Hepatocyte (in vitro differentiated cells): ENCODE results near the gene AKR1B15. TPM values are rescaled to one million over a fixed set of nuclear protein-coding genes. Genes with fewer than 3 reads are reported as not detected.

Experiments
- DNase-seq: peaks from one replicate; pipeline ENCODE4 v3.0.0-alpha.2; 2016; ENCODE audit warnings: low spot score
- H2AFZ ChIP-seq: fragments of 200-600 bp; sonication (generic); 2 replicates; pipeline ENCODE4 v1.6.0; 2016; ENCODE audit warnings: antibody characterized with exemption, mild to moderate bottlenecking
- H3K27ac ChIP-seq: fragments of 200-600 bp; sonication (generic); 2 replicates; pipeline ENCODE4 v1.5.1; 2016; ENCODE audit warnings: mild to moderate bottlenecking
- H3K27me3 ChIP-seq: fragments of 200-600 bp; sonication (generic); 2 replicates; pipeline ENCODE4 v1.6.1; 2016
- H3K36me3 ChIP-seq: fragments of 200-600 bp; sonication (generic); replicated peaks from 2 replicates; pipeline ENCODE4 v1.5.1; 2016; ENCODE audit warnings: low read depth; ENCODE audit not compliant: insufficient read depth
- H3K4me1 ChIP-seq: fragments of 200-600 bp; sonication (generic); 2 replicates; pipeline ENCODE4 v1.5.1; 2016; ENCODE audit warnings: mild to moderate bottlenecking, moderate library complexity; ENCODE audit not compliant: insufficient read depth
- H3K4me2 ChIP-seq: fragments of 200-600 bp; sonication (generic); 2 replicates; pipeline ENCODE4 v1.6.0; 2016
- H3K4me3 ChIP-seq: fragments of 200-600 bp; sonication (generic); 2 replicates; pipeline ENCODE4 v1.5.1; 2016; ENCODE audit warnings: mild to moderate bottlenecking
- H3K79me2 ChIP-seq: fragments of 200-600 bp; sonication (generic); 2 replicates; pipeline ENCODE4 v1.6.0; 2017; ENCODE audit warnings: mild to moderate bottlenecking
- H3K9me2 ChIP-seq: fragments of 200-600 bp; sonication (generic); replicated peaks from 2 replicates; pipeline ENCODE4 v1.6.0; 2017; ENCODE audit warnings: mild to moderate bottlenecking; ENCODE audit not compliant: insufficient read depth
- H3K9me3 ChIP-seq: fragments of 200-600 bp; sonication (generic); 2 replicates; pipeline ENCODE4 v1.5.1; 2016; ENCODE audit warnings: low read depth, mild to moderate bottlenecking
- H4K20me1 ChIP-seq: fragments of 200-600 bp; sonication (generic); 2 replicates; pipeline ENCODE4 v1.6.0; 2016; ENCODE audit warnings: mild to moderate bottlenecking; ENCODE audit not compliant: insufficient read depth, poor library complexity, severe bottlenecking
- EZH2 ChIP-seq: fragments of 200-600 bp; sonication (generic); IDR thresholded peaks from 2 replicates; pipeline ENCODE4 v1.6.1; 2016; ENCODE audit warnings: antibody characterized with exemption, mild to moderate bottlenecking, borderline replicate concordance
- EZH2phosphoT487 ChIP-seq: fragments of 200-600 bp; sonication (generic); IDR thresholded peaks from one replicate; pipeline ENCODE4 v1.6.1; 2018; ENCODE audit warnings: antibody characterized with exemption, mild to moderate bottlenecking, low read depth, moderate library complexity; ENCODE audit not compliant: unreplicated experiment, severe bottlenecking
- WGBS: methylation state at CpG from one replicate; pipeline ENCODE4 v1.1.6; 2016; ENCODE audit warnings: low lambda C conversion rate; ENCODE audit errors: missing lambda C conversion rate; 5-methylcytosine and 5-hydroxymethylcytosine counted together
- polyA plus RNA-seq: library from polyadenylated mRNA; unstranded; fragments of >200 nt; fragmentation: Nextera tagmentation; extraction: Ambion mirVana; gene quantifications from 2 replicates; pipeline ENCODE4 v1.2.1, GENCODE V29; 2016
- total RNA-seq: library from RNA; depleted of rRNA; stranded (reverse); fragments of >200 nt; gene quantifications from 2 replicates; pipeline ENCODE4 v1.2.3, GENCODE V29; 2014
- TF ChIP-seq, protein P1 (sequence below): fragments of 200-600 bp; sonication (generic); IDR thresholded peaks from 2 replicates; pipeline ENCODE4 v1.5.1; 2016; ENCODE audit warnings: antibody characterized with exemption, mild to moderate bottlenecking; ENCODE audit not compliant: poor library complexity

AKR1B15 gene
- total and polyA plus RNA-seq, 2 experiments from 2014 or later = 6.3 to 13.7 TPM

DNA sequence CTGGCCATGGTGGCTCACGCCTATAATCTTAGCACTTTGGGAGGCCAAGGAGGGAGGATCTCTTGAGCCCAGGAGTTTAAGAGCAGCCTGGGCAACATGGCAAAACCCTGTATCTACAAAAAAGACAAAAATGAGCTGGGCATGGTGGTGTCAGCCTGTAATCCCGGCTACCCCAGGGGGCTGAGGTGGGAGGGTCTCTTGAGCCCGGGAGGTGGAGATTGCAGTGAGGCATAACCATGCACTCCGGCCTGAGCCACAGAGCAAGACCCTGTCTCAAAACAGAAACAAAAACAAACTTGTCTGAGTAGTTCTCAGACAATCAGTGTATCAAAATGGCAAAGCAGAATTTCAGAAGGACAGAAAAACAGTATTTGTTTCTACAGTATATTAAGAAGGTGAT is 52.5 kb downstream of the AKR1B15 start:
- no peaks in the 10 kb centered on the region for H3K27me3 ChIP-seq
- H3K79me2 ChIP-seq = no peaks in the 10 kb centered on the region
- H3K9me2 ChIP-seq = no peaks in the 10 kb centered on the region
- no peak for DNase-seq
- H3K4me1 ChIP-seq = no peaks in the 10 kb centered on the region
- no peak overlapping the region for H2AFZ ChIP-seq
- H3K36me3 ChIP-seq = no peaks in the 10 kb centered on the region
- TF ChIP-seq EZH2phosphoT487 = no peak
- TF ChIP-seq, protein P1, sequence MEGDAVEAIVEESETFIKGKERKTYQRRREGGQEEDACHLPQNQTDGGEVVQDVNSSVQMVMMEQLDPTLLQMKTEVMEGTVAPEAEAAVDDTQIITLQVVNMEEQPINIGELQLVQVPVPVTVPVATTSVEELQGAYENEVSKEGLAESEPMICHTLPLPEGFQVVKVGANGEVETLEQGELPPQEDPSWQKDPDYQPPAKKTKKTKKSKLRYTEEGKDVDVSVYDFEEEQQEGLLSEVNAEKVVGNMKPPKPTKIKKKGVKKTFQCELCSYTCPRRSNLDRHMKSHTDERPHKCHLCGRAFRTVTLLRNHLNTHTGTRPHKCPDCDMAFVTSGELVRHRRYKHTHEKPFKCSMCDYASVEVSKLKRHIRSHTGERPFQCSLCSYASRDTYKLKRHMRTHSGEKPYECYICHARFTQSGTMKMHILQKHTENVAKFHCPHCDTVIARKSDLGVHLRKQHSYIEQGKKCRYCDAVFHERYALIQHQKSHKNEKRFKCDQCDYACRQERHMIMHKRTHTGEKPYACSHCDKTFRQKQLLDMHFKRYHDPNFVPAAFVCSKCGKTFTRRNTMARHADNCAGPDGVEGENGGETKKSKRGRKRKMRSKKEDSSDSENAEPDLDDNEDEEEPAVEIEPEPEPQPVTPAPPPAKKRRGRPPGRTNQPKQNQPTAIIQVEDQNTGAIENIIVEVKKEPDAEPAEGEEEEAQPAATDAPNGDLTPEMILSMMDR = no peak
- TF ChIP-seq EZH2 = no peak
- no peak overlapping the region for H3K27ac ChIP-seq
- no peak overlapping the region for H3K4me3 ChIP-seq
- no peaks in the 10 kb centered on the region for H3K9me3 ChIP-seq
- WGBS = 76% methylated on average over 4 of the region's 4 CpGs
- no peak overlapping the region for H3K4me2 ChIP-seq
- no peaks in the 10 kb centered on the region for H4K20me1 ChIP-seq

DNA sequence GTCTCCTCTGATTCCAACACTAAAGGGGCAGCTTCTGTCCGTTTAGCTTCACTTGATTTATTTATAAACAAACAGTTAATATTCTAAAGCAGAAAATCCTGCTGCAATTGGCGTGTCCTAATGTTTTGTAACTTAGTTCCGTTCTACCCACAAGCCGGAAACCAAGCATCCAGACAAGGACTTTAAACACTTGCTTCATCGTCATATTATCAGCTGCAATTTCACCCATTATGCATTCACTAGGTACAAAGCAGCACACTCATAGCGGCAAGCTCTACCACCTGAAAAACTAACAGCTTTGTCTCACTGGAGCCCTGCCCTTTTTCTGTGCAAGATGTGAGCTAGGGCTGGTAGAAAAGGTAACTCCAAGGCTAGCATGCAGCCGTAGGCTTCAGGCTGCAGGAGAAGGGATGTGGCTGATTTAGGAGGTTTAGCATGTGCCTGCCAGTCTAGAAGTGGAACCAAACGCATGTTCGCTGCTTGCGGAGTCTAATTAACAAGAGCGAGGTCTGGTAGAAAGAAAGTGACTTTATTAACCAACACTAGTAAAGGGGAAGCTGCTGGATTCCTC is 54.1 kb downstream of the AKR1B15 start:
- no peaks in the 10 kb centered on the region for H3K4me1 ChIP-seq
- peak overlapping the region; percentile 34 for H2AFZ ChIP-seq
- H3K27me3 ChIP-seq = peaks cover 3% of the 10 kb centered on the region
- TF ChIP-seq EZH2phosphoT487 (no peak), EZH2 (no peak)
- TF ChIP-seq, protein P1 = no peak
- no peaks in the 10 kb centered on the region for H3K79me2 ChIP-seq
- no peak overlapping the region for H3K4me3 ChIP-seq
- H3K9me2 ChIP-seq = no peaks in the 10 kb centered on the region
- no peak overlapping the region for H3K27ac ChIP-seq
- DNase-seq = peak; percentile 7
- H3K4me2 ChIP-seq = peak overlapping the region; percentile 48
- no peaks in the 10 kb centered on the region for H3K9me3 ChIP-seq
- H3K36me3 ChIP-seq = no peaks in the 10 kb centered on the region
- WGBS = 70% methylated on average over 11 of the region's 11 CpGs
- no peaks in the 10 kb centered on the region for H4K20me1 ChIP-seq

DNA sequence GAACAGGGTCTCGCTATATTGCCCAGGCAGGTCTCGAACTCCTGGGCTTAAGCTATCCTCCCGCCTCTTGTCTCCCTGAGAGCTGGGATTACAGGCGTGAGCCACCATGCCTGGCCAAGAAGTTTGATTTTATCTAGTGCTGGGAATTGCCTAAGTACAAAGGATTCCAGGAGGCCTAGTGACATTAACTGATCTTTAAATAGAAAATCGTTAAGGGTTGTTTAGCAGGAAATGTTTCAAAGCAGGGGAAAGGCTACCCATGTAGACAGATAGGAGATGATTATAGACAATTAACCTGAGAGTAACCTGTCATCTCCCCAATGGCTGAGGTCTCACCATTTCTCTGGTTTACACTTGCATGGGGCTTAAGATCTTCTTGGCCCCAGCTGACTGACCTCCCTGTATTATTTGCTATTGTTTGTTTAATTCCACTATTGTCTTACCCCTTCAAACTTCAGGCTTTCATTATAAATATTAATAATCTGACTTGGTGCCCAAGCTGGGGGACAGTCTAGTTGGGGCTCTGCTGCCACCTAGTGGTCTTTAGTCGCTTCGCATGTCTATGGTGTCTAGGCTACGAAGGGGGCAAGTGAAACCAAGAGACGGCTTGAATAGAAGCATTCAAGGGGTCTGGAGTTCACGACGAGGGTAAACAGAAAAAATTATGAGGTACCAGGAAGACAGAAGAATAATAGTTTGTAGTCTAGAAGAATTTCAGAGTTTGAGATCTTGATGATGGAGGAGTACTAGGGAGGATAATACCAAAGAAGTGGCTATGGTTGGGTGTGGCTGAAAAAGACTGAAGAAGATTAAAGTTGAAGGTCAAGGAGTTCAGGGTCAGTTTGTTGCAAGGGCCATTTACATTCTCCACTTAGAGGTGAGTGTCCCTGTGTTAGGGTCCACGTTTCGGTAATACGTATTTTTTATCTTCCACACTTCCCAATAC is 57.3 kb downstream of the AKR1B15 start:
- Histone ChIP-seq H3K4me3 (no peak overlapping the region), H3K27ac (no peak overlapping the region), H3K79me2 (no peaks in the 10 kb centered on the region), H3K4me2 (peak overlapping the region; percentile 68), H2AFZ (no peak overlapping the region), H3K9me2 (no peaks in the 10 kb centered on the region), H3K27me3 (peaks cover 3% of the 10 kb centered on the region), H4K20me1 (no peaks in the 10 kb centered on the region), H3K4me1 (no peaks in the 10 kb centered on the region), H3K36me3 (no peaks in the 10 kb centered on the region), H3K9me3 (no peaks in the 10 kb centered on the region)
- TF ChIP-seq, protein P1 = peak; percentile 97
- TF ChIP-seq EZH2phosphoT487 = no peak
- WGBS = 29% methylated on average over 14 of the region's 14 CpGs
- peak; percentile 84 for DNase-seq
